Tibial nerve (tissue), 4 donors: ENCODE data around the gene PDCD6IP.

Source experiments
- EP300 ChIP-seq, 2 donors: sonication (generic); formaldehyde crosslinking; IDR thresholded peaks; one replicate each; pipeline ENCODE4 v1.6.1; 2017; ENCODE audit warnings: antibody characterized with exemption in 2 of 2, mild to moderate bottlenecking in 1 of 2
- POLR2A ChIP-seq, 2 donors: fragments of 450-650 bp; IDR thresholded peaks; one replicate each; pipeline ENCODE4 v1.6.1; 2017; ENCODE audit warnings: antibody characterized with exemption in 2 of 2, mild to moderate bottlenecking in 2 of 2, moderate library complexity in 2 of 2
- TF ChIP-seq, protein P1 (sequence below), 5 experiments: fragments of 200-600 bp in 3 of 5; fragments of 450-650 bp in 2 of 5; sonication (generic) in 3 of 5; IDR thresholded peaks; one replicate each; pipeline ENCODE4 v1.5.1; 2016 to 2019; ENCODE audit warnings: antibody characterized with exemption in 5 of 5, mild to moderate bottlenecking in 3 of 5, moderate library complexity in 2 of 5

DNA sequence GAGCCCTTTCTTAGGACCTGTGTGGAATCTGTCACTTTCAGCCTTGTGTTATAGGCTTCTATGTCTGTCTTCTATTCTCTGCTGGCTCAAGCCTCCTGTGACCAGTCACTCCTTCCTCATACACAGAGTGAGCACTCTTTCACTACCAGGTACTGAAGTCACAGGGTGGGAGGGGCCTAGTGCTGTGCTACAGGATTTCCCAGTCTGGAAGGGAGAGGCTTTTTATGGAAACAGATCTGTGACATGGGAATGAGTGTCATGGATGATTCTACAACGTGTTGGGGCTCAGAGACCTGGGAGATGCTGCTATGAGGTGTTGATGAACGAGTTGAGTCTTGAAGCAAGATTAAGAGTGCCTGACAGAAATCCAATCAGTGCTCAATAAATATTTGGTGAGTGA, 100.5 kb downstream of the PDCD6IP start:
- TF ChIP-seq, protein P1, sequence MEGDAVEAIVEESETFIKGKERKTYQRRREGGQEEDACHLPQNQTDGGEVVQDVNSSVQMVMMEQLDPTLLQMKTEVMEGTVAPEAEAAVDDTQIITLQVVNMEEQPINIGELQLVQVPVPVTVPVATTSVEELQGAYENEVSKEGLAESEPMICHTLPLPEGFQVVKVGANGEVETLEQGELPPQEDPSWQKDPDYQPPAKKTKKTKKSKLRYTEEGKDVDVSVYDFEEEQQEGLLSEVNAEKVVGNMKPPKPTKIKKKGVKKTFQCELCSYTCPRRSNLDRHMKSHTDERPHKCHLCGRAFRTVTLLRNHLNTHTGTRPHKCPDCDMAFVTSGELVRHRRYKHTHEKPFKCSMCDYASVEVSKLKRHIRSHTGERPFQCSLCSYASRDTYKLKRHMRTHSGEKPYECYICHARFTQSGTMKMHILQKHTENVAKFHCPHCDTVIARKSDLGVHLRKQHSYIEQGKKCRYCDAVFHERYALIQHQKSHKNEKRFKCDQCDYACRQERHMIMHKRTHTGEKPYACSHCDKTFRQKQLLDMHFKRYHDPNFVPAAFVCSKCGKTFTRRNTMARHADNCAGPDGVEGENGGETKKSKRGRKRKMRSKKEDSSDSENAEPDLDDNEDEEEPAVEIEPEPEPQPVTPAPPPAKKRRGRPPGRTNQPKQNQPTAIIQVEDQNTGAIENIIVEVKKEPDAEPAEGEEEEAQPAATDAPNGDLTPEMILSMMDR (IDR thresholded peaks at IDR 0.05): no peak
- TF ChIP-seq POLR2A (IDR thresholded peaks at IDR 0.05): no peak
- no peak for TF ChIP-seq EP300 (IDR thresholded peaks at IDR 0.05)
